DLD1 (cell line): ENCODE data around the gene ELF5.

ENCODE experiments used
- in situ Hi-C: cut with HindIII; loops from 2 replicates; pipeline ENCODE4 v1.10.0; 2017; ENCODE audit warnings: low sequenced_read_pairs

The ELF5 gene

GRCh38 chr11:34493926-34494595 is 19.5 kb downstream of the ELF5 start:
- in situ Hi-C loops = no loop called here

GRCh38 chr11:34493468-34493867 is 20.1 kb downstream of the ELF5 start:
- in situ Hi-C loops = no loop called here

- in situ Hi-C loops = no loop called here
Observed at GRCh38 chr11:34492806-34493414, 20.7 kb downstream of the ELF5 start.

GRCh38 chr11:34490304-34490703 is 23.3 kb downstream of the ELF5 start:
- in situ Hi-C loops = no loop called here

GRCh38 chr11:34488855-34489557 is 24.6 kb downstream of the ELF5 start:
- in situ Hi-C loops = no loop called here

- in situ Hi-C loops = no loop called here
Observed at GRCh38 chr11:34487430-34487829, 26.2 kb downstream of the ELF5 start.

- in situ Hi-C loops = no loop called here
Observed at GRCh38 chr11:34483106-34483874, 30.3 kb downstream of the ELF5 start.

- in situ Hi-C loops = no loop called here
Observed at GRCh38 chr11:34481307-34481706, 32.3 kb downstream of the ELF5 start.

- in situ Hi-C loops = no loop called here
Observed at GRCh38 chr11:34480314-34480713, 33.3 kb downstream of the ELF5 start.

- in situ Hi-C loops = no loop called here
Observed at GRCh38 chr11:34478845-34479663, 34.5 kb downstream of the ELF5 start.

- in situ Hi-C loops = no loop called here
Observed at GRCh38 chr11:34476849-34477248, 36.7 kb downstream of the ELF5 start.

- in situ Hi-C loops = no loop called here
Observed at GRCh38 chr11:34475656-34476055, 37.9 kb downstream of the ELF5 start.

- in situ Hi-C loops = no loop called here
Observed at GRCh38 chr11:34473603-34474169, 39.9 kb downstream of the ELF5 start.

- in situ Hi-C loops = no loop called here
Observed at GRCh38 chr11:34468209-34468841, 45.3 kb downstream of the ELF5 start.

- in situ Hi-C loops = no loop called here
Observed at GRCh38 chr11:34466802-34467488, 46.6 kb downstream of the ELF5 start.

GRCh38 chr11:34464591-34465051 is 49.0 kb downstream of the ELF5 start:
- in situ Hi-C loops = no loop called here

- in situ Hi-C loops = no loop called here
Observed at GRCh38 chr11:34461215-34461614, 52.4 kb downstream of the ELF5 start.

- in situ Hi-C loops = no loop called here
Observed at GRCh38 chr11:34460278-34460677, 53.3 kb downstream of the ELF5 start.

- in situ Hi-C loops = no loop called here
Observed at GRCh38 chr11:34459507-34460162, 54.0 kb downstream of the ELF5 start.
